ENCODE data around the gene DYSF. TPM values are rescaled to one million over a fixed set of nuclear protein-coding genes. Genes with fewer than 3 reads are reported as not detected.

Gene DYSF
- polyA plus RNA-seq, 1 of the 3 experiments (the other 2 are of a cell fraction) = 0.10 TPM

- TF ChIP-seq POLR2AphosphoS5 (IDR thresholded peaks at IDR 0.05; ENCODE audit: low read depth, low read length) = no peak
- TF ChIP-seq, protein P1, sequence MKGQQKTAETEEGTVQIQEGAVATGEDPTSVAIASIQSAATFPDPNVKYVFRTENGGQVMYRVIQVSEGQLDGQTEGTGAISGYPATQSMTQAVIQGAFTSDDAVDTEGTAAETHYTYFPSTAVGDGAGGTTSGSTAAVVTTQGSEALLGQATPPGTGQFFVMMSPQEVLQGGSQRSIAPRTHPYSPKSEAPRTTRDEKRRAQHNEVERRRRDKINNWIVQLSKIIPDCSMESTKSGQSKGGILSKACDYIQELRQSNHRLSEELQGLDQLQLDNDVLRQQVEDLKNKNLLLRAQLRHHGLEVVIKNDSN (IDR thresholded peaks at IDR 0.05; ENCODE audit: borderline replicate concordance, low read depth) = no peak
- TF ChIP-seq, protein P2, sequence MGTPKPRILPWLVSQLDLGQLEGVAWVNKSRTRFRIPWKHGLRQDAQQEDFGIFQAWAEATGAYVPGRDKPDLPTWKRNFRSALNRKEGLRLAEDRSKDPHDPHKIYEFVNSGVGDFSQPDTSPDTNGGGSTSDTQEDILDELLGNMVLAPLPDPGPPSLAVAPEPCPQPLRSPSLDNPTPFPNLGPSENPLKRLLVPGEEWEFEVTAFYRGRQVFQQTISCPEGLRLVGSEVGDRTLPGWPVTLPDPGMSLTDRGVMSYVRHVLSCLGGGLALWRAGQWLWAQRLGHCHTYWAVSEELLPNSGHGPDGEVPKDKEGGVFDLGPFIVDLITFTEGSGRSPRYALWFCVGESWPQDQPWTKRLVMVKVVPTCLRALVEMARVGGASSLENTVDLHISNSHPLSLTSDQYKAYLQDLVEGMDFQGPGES (IDR thresholded peaks at IDR 0.05; ENCODE audit: low read depth, low read length) = no peak
- TF ChIP-seq YY1 (IDR thresholded peaks at IDR 0.05; ENCODE audit: low read depth) = no peak
- no peak for TF ChIP-seq FOXJ3 (CRISPR knock-in tag; IDR thresholded peaks at IDR 0.05)
- TF ChIP-seq CTCF (IDR thresholded peaks at IDR 0.05) = peak; percentile 81
- no peak for TF ChIP-seq TEAD4 (IDR thresholded peaks at IDR 0.05; ENCODE audit: borderline replicate concordance, insufficient read depth)
- TF ChIP-seq GABPA (IDR thresholded peaks at IDR 0.05; ENCODE audit: low read depth) = no peak
- TF ChIP-seq, protein P3, sequence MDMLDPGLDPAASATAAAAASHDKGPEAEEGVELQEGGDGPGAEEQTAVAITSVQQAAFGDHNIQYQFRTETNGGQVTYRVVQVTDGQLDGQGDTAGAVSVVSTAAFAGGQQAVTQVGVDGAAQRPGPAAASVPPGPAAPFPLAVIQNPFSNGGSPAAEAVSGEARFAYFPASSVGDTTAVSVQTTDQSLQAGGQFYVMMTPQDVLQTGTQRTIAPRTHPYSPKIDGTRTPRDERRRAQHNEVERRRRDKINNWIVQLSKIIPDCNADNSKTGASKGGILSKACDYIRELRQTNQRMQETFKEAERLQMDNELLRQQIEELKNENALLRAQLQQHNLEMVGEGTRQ (IDR thresholded peaks at IDR 0.05; ENCODE audit: borderline replicate concordance, low read depth, low read length) = no peak
- TF ChIP-seq RAD21 (IDR thresholded peaks at IDR 0.05; ENCODE audit: low read length) = peak; percentile 97
- no peak for TF ChIP-seq NFIC (IDR thresholded peaks at IDR 0.05; ENCODE audit: borderline replicate concordance)
- TF ChIP-seq FOXM1 (IDR thresholded peaks at IDR 0.05; ENCODE audit: low read depth) = no peak
- TF ChIP-seq, protein P4, sequence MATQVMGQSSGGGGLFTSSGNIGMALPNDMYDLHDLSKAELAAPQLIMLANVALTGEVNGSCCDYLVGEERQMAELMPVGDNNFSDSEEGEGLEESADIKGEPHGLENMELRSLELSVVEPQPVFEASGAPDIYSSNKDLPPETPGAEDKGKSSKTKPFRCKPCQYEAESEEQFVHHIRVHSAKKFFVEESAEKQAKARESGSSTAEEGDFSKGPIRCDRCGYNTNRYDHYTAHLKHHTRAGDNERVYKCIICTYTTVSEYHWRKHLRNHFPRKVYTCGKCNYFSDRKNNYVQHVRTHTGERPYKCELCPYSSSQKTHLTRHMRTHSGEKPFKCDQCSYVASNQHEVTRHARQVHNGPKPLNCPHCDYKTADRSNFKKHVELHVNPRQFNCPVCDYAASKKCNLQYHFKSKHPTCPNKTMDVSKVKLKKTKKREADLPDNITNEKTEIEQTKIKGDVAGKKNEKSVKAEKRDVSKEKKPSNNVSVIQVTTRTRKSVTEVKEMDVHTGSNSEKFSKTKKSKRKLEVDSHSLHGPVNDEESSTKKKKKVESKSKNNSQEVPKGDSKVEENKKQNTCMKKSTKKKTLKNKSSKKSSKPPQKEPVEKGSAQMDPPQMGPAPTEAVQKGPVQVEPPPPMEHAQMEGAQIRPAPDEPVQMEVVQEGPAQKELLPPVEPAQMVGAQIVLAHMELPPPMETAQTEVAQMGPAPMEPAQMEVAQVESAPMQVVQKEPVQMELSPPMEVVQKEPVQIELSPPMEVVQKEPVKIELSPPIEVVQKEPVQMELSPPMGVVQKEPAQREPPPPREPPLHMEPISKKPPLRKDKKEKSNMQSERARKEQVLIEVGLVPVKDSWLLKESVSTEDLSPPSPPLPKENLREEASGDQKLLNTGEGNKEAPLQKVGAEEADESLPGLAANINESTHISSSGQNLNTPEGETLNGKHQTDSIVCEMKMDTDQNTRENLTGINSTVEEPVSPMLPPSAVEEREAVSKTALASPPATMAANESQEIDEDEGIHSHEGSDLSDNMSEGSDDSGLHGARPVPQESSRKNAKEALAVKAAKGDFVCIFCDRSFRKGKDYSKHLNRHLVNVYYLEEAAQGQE (IDR thresholded peaks at IDR 0.05; ENCODE audit: low read depth, low read length) = no peak
Observed at GRCh38 chr2:71545572-71546274, 92.4 kb downstream of the DYSF start (continued).
